K562 (cell line): ENCODE results near the gene GSX2. TPM values are rescaled to one million over a fixed set of nuclear protein-coding genes. Genes with fewer than 3 reads are reported as not detected.
A peak's percentile ranks its signal among the peaks of the same experiment; 100 is the strongest.

Experiments
- ATAC-seq: fragments of 200-7000 bp; cut with Tn5 transposase; 3 replicates; pipeline ENCODE4 v1.9.1; 2020; ENCODE audit warnings: moderate library complexity
- BruUV-seq: library from RNA; stranded (reverse); fragments of 400-500 nt; replicated peaks from 2 replicates; lab custom pipeline; 2021; lab: Mats Ljungman, UMichigan
- CTCF ChIA-PET: fragments of 300-600 bp; formaldehyde crosslinking; extraction: SDS; loops from one replicate; lab custom pipeline; 2021; ENCODE audit warnings: low intra/inter-chr PET ratio; lab: Yijun Ruan, JAX
- POLR2A ChIA-PET: fragments of 300-600, 350-650 bp; sonication (Branson Sonifier 250); formaldehyde crosslinking; extraction: SDS; loops from one replicate; lab custom pipeline; 2021; ENCODE audit warnings: antibody characterized with exemption, inconsistent platforms; lab: Yijun Ruan, JAX
- DNase-seq, 4 experiments: peaks; one replicate each; pipeline versions ENCODE4 v3.0.0 to v3.0.0-alpha.2; 2011 to 2018; ENCODE audit warnings: low spot score in 3 of 4, mixed read lengths in 3 of 4; ENCODE audit errors: extremely low read depth in 1 of 4
- FAIRE-seq: peaks from 2 replicates; lab custom pipeline; 2011; peaks lifted over from hg19 to GRCh38; lab: Jason Lieb, UNC
- H2AFZ ChIP-seq: 2 replicates; pipeline ENCODE4 v1.6.0; 2011; ENCODE audit warnings: low read depth, low read length, control low read depth, inconsistent platforms
- H3K27ac ChIP-seq: fragments of 200-600 bp; 3 replicates; pipeline ENCODE4 v1.8.0; 2011; ENCODE audit warnings: low read depth, mild to moderate bottlenecking, control low read depth, inconsistent platforms, low read length, moderate library complexity, mixed read lengths; ENCODE audit errors: extremely low read depth
- H3K27me3 ChIP-seq, 2 experiments: fragments of 300-600 bp in 1 of 2; 2 replicates in 1 of 2; 3 replicates in 1 of 2; pipeline versions ENCODE4 v1.6.0 to v1.8.0; 2011; ENCODE audit warnings: inconsistent platforms in 2 of 2, low read length in 2 of 2, mild to moderate bottlenecking in 1 of 2, mixed read lengths in 1 of 2, moderate library complexity in 1 of 2; ENCODE audit not compliant: control insufficient read depth in 2 of 2, insufficient read depth in 2 of 2
- H3K36me3 ChIP-seq: fragments of 300-600 bp; 3 replicates; pipeline ENCODE4 v1.8.0; 2011; ENCODE audit warnings: mild to moderate bottlenecking, low read length, inconsistent platforms; ENCODE audit not compliant: control insufficient read depth, insufficient read depth
- H3K4me1 ChIP-seq, 2 experiments: fragments of 200-600 bp in 1 of 2; replicated peaks in 1 of 2; 2 replicates in 1 of 2; 3 replicates in 1 of 2; pipeline versions ENCODE4 v1.5.1 to v1.8.0; 2011; ENCODE audit warnings: inconsistent platforms in 2 of 2, low read length in 2 of 2, mild to moderate bottlenecking in 1 of 2, mixed read lengths in 1 of 2, moderate library complexity in 1 of 2; ENCODE audit not compliant: control insufficient read depth in 2 of 2, insufficient read depth in 2 of 2
- H3K4me2 ChIP-seq: 2 replicates; pipeline ENCODE4 v1.6.1; 2011; ENCODE audit warnings: low read length, control low read depth, inconsistent platforms, mixed read lengths; ENCODE audit not compliant: insufficient read depth
- H3K4me3 ChIP-seq: fragments of 200-600 bp; sonication (generic), shearing (Covaris generic); 2 replicates; pipeline ENCODE4 v1.5.1; 2016; ENCODE audit warnings: control low read depth, inconsistent platforms
- H3K79me2 ChIP-seq: fragments of 200-600 bp; 3 replicates; pipeline ENCODE4 v1.8.0; 2011; ENCODE audit warnings: low read length, inconsistent platforms; ENCODE audit not compliant: control insufficient read depth, insufficient read depth
- H3K9ac ChIP-seq, 2 experiments: 2 replicates each; pipeline versions ENCODE4 v1.6.0 to v1.6.1; 2011; ENCODE audit warnings: low read depth in 2 of 2, low read length in 2 of 2, control low read depth in 1 of 2, inconsistent platforms in 1 of 2, mild to moderate bottlenecking in 1 of 2, mixed read lengths in 1 of 2; ENCODE audit not compliant: insufficient read depth in 1 of 2
- H3K9me1 ChIP-seq: one replicate; pipeline ENCODE4 v1.6.0; 2011; ENCODE audit warnings: inconsistent platforms, mild to moderate bottlenecking, low read length, moderate library complexity; ENCODE audit not compliant: control insufficient read depth, insufficient read depth
- H3K9me3 ChIP-seq: replicated peaks from 2 replicates; pipeline ENCODE4 v1.5.1; 2011; ENCODE audit warnings: low read depth, low read length, inconsistent platforms; ENCODE audit not compliant: control insufficient read depth, insufficient read depth
- H4K20me1 ChIP-seq: replicated peaks from 2 replicates; pipeline ENCODE4 v1.6.1; 2011; ENCODE audit warnings: low read length, inconsistent platforms, mixed read lengths; ENCODE audit not compliant: control insufficient read depth, insufficient read depth
- BMI1 ChIP-seq: fragments of 150-350 bp; IDR thresholded peaks from 2 replicates; pipeline ENCODE4 v1.6.1; 2014; ENCODE audit warnings: low read length
- CBFA2T3 ChIP-seq: fragments of 450-650 bp; IDR thresholded peaks from 2 replicates; pipeline ENCODE4 v1.6.1; 2017
- ELK1 ChIP-seq: sonication (generic); formaldehyde crosslinking; IDR thresholded peaks from 2 replicates; pipeline ENCODE4 v1.8.1; 2022; ENCODE audit warnings: missing genetic modification reagents
- FOSL1 ChIP-seq: fragments of 200-800 bp; sonication (Bioruptor generic); conservative IDR thresholded peaks from 2 replicates; pipeline ENCODE4 v1.6.1; 2016; ENCODE audit warnings: missing genetic modification characterization, missing compliant biosample characterization
- NFIX ChIP-seq: fragments of 250-450 bp; sonication (Bioruptor Pico); IDR thresholded peaks from 2 replicates; pipeline ENCODE4 v1.4.0; 2020; ENCODE audit warnings: low read depth, mild to moderate bottlenecking, moderate library complexity
- NR0B1 ChIP-seq: fragments of 450-650 bp; IDR thresholded peaks from one replicate; pipeline ENCODE4 v1.6.1; 2018; ENCODE audit warnings: mild to moderate bottlenecking, moderate library complexity; ENCODE audit not compliant: partially characterized antibody
- SAP30 ChIP-seq: fragments of 200-600 bp; sonication (generic); IDR thresholded peaks from 2 replicates; pipeline ENCODE4 v1.6.1; 2012; ENCODE audit warnings: borderline replicate concordance, low read depth, mild to moderate bottlenecking, moderate library complexity, low read length, control low read depth, inconsistent platforms; ENCODE audit not compliant: insufficient read depth, poor library complexity, severe bottlenecking
- SRSF3 ChIP-seq: fragments of 200-400 bp; formaldehyde crosslinking; IDR thresholded peaks from 2 replicates; pipeline ENCODE4 v1.6.1; 2016; ENCODE audit warnings: mild to moderate bottlenecking, low read length, moderate library complexity; ENCODE audit not compliant: insufficient read depth
- ZBTB43 ChIP-seq: sonication (generic); formaldehyde crosslinking; IDR thresholded peaks from 2 replicates; pipeline ENCODE4 v1.8.0; 2023; ENCODE audit warnings: mild to moderate bottlenecking, missing genetic modification reagents
- ZNF511 ChIP-seq: sonication (generic); formaldehyde crosslinking; IDR thresholded peaks from 2 replicates; pipeline ENCODE4 v1.8.0; 2022; ENCODE audit warnings: mild to moderate bottlenecking, missing genetic modification reagents
- WGBS: fragments of 100-300 bp; shearing (Covaris generic); methylation state at CpG from one replicate; pipeline ENCODE4 v1.1.6; 2016; ENCODE audit warnings: low coverage, mixed read lengths; ENCODE audit not compliant: insufficient coverage; ENCODE audit errors: missing lambda C conversion rate; 5-methylcytosine and 5-hydroxymethylcytosine counted together
- in situ Hi-C: fragments of 300-500 bp; cut with MboI; formaldehyde crosslinking; loops from 4 replicates; pipeline ENCODE4 v1.15.0; 2018; ENCODE audit warnings: inconsistent platforms, mixed read lengths
- intact Hi-C: fragments of 100-400 bp; cut with micrococcal nuclease; formaldehyde crosslinking; loops from 2 replicates; pipeline ENCODE4 v1.14.2; 2022
- polyA plus RNA-seq, 8 experiments: library from polyadenylated mRNA; depleted of rRNA in 4 of 8; stranded (reverse) in 5 of 8; unstranded in 3 of 8; fragments of >200 nt; fragmentation: Nextera tagmentation in 2 of 8; fragmentation: Illumina TruSeq in 1 of 8; extraction: Ambion mirVana in 2 of 8; extraction: Trizol in 1 of 8; gene quantifications; 2 replicates each; pipeline versions ENCODE4 v1.2.1 to v1.2.3, GENCODE V29; 2011 to 2014; ENCODE audit warnings: inconsistent platforms in 1 of 8, missing spikeins in 1 of 8
- total RNA-seq, 7 experiments: library from RNA; depleted of rRNA in 6 of 7; stranded (reverse); fragments of >200 nt in 6 of 7; fragmentation: Illumina TruSeq in 2 of 7; extraction: Trizol in 2 of 7; gene quantifications; 2 replicates each; pipeline versions ENCODE4 v1.2.1 to v1.2.3, GENCODE V29; 2011 to 2021; ENCODE audit warnings: low replicate concordance in 1 of 7

The GSX2 gene
- total and polyA plus RNA-seq, 9 of the 15 experiments (the other 6 are each of a cell fraction or from before 2014, with no cell fraction given) = not detected

- TF ChIP-seq NFIX (CRISPR knock-in tag) (no peak), ZBTB43 (CRISPR knock-in tag) (no peak), ELK1 (CRISPR knock-in tag) (no peak), CBFA2T3 (peak; percentile 33), BMI1 (no peak), SAP30 (no peak), ZNF511 (CRISPR knock-in tag) (no peak), SRSF3 (no peak), FOSL1 (tag) (peak; percentile 46), NR0B1 (no peak)
- ChIA-PET POLR2A (no interaction called here), CTCF (no interaction called here)
- Histone ChIP-seq H3K27ac (no peak overlapping the region), H3K4me3 (no peak overlapping the region), H3K36me3 (peaks cover 4% of the 10 kb centered on the region; the same call in 2 of the 3 replicates), H2AFZ (no peak overlapping the region), H4K20me1 (peaks cover 8% of the 10 kb centered on the region; the same call in 1 of the 2 replicates), H3K79me2 (peaks cover 17% of the 10 kb centered on the region; the same call in 2 of the 3 replicates), H3K9me3 (no peaks in the 10 kb centered on the region), H3K9me1 (peaks cover 3% of the 10 kb centered on the region), H3K27me3 (no peaks in the 10 kb centered on the region), H3K4me1 (no peaks in the 10 kb centered on the region; a peak in 1 of 5 replicates), H3K4me2 (no peak overlapping the region), H3K9ac (no peak overlapping the region)
- ATAC-seq (peak; percentile 39), DNase-seq (no peak), FAIRE-seq (peak; percentile 6)
- in situ Hi-C loops (no loop called here), intact Hi-C loops (no loop called here)
- 5% methylated on average over 1 of the region's 1 CpG for whole genome bisulfite sequencing
- no TSS peak for BruUV-seq
Observed at GRCh38 chr4:54050214-54050904, 49.6 kb upstream of the GSX2 start.
